ENCODE measurements around the gene CPNE6. TPM values are rescaled to one million over a fixed set of nuclear protein-coding genes. Genes with fewer than 3 reads are reported as not detected.

The CPNE6 gene
- polyA plus RNA-seq, 2 of the 4 experiments (the other 2 are of a cell fraction) = not detected

DNA sequence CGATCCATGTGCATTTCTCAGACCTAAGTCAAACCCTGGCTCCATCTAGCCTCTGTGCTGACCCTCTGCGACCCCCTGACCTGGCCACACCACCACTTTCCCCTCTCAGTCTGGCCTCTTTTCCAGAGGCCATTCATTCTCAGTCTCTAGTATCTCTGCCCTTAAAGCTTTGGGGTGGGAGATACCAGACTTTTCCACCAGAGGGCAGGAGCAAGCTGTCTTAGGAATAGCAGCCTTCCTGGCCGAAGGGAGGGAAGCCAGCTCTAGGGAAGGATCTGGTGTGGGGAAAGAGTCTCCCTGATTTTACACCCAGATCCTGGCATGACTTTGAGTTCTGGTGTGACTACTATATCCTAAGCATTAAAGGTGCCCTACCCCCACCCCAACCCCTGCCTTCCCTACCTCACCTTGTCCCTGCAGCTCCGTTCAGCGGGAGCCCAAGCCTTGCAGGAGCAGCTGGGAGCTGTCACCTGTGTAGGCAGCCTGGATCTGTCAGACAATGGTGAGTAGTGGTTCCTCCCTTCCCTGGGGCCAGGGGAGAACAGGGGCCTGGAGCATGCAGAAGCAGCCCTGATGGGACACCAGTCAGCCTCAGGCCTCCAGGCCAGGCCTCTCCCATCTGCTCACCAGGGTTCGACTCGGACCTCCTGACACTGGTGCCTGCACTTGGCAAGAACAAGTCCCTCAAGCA is 13.0 kb upstream of the CPNE6 start (continued):
- TF ChIP-seq MAZ (IDR thresholded peaks at IDR 0.05; ENCODE audit: borderline replicate concordance, low read depth, low read length) (no peak), ZSCAN20 (CRISPR knock-in tag; IDR thresholded peaks at IDR 0.05) (no peak), EP300 (IDR thresholded peaks at IDR 0.05) (no peak), PHF8 (IDR thresholded peaks at IDR 0.05; ENCODE audit: borderline replicate concordance, low read depth) (no peak), CBX2 (IDR thresholded peaks at IDR 0.05; ENCODE audit: borderline replicate concordance, low read depth) (no peak)

DNA sequence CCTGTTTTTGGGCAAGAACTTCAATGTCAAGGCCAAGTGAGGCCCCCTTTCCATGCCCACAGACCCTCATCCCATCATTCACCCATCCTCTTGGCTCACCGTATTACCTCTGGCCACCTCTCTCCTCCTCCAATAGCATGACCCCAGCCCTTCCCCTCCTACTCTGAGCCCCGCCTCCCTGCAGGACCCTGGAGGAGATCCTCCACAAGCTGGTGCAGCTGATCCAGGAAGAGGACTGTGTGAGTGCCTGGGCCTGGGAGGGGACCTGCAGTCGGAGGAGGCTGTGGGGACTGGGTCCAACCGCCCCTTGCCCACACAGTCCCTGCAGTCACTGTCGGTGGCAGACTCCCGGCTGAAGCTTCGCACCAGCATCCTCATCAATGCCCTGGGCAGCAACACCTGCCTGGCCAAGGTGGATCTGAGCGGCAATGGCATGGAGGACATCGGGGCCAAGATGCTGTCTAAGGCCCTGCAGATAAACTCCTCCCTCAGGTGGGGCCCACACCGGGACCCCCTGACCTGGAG is 12.3 kb upstream of the CPNE6 start:
- CTCF ChIA-PET = interaction anchor here (1.0 to 15.8 kb wide), 16 partner anchors 12 to 129 kb away, joined by 3 to 405 read pairs (median 8); partner anchors contain the start of genes CPNE6, IPO4, IRF9 and PCK2
- no peak for DNase-seq (ENCODE audit: low read depth in 1 of 2, low spot score in 1 of 2)
- Histone ChIP-seq H3K4me1 (no peaks in the 10 kb centered on the region), H3K27ac (no peak overlapping the region), H3K9me3 (no peaks in the 10 kb centered on the region), H3K4me2 (no peak overlapping the region), H3K4me3 (no peak overlapping the region)
- POLR2A ChIA-PET = interaction anchor here (1.2 to 2.0 kb wide), 5 partner anchors 22 to 56 kb away, joined by 4 to 14 read pairs (median 11); partner anchors contain the start of genes DCAF11, NRL and PCK2
- ATAC-seq = peak in 1 of 2 experiments; percentile 34; a peak in 3 of 6 replicates
- TF ChIP-seq RAD21 (conservative IDR thresholded peaks at IDR 0.05 in 1 of 2, IDR thresholded peaks at IDR 0.05 in 1 of 2) (no peak), SREBF2 (IDR thresholded peaks at IDR 0.05) (no peak), ZC3H11A (IDR thresholded peaks at IDR 0.05) (no peak), EHF (CRISPR knock-in tag; IDR thresholded peaks at IDR 0.05) (no peak), ZFP36 (IDR thresholded peaks at IDR 0.05; ENCODE audit: borderline replicate concordance, partially characterized antibody) (no peak), PHF8 (IDR thresholded peaks at IDR 0.05; ENCODE audit: borderline replicate concordance, low read depth) (no peak), POLR2A (IDR thresholded peaks at IDR 0.05; ENCODE audit: low read length) (no peak)
- TF ChIP-seq, protein P1, sequence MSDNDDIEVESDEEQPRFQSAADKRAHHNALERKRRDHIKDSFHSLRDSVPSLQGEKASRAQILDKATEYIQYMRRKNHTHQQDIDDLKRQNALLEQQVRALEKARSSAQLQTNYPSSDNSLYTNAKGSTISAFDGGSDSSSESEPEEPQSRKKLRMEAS (IDR thresholded peaks at IDR 0.05) = no peak
- TF ChIP-seq, protein P2, sequence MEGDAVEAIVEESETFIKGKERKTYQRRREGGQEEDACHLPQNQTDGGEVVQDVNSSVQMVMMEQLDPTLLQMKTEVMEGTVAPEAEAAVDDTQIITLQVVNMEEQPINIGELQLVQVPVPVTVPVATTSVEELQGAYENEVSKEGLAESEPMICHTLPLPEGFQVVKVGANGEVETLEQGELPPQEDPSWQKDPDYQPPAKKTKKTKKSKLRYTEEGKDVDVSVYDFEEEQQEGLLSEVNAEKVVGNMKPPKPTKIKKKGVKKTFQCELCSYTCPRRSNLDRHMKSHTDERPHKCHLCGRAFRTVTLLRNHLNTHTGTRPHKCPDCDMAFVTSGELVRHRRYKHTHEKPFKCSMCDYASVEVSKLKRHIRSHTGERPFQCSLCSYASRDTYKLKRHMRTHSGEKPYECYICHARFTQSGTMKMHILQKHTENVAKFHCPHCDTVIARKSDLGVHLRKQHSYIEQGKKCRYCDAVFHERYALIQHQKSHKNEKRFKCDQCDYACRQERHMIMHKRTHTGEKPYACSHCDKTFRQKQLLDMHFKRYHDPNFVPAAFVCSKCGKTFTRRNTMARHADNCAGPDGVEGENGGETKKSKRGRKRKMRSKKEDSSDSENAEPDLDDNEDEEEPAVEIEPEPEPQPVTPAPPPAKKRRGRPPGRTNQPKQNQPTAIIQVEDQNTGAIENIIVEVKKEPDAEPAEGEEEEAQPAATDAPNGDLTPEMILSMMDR (IDR thresholded peaks at IDR 0.05) = no peak
- 89% methylated on average over 2 of the region's 10 CpGs for WGBS (ENCODE audit: missing lambda C conversion rate)
- FAIRE-seq = no peak

DNA sequence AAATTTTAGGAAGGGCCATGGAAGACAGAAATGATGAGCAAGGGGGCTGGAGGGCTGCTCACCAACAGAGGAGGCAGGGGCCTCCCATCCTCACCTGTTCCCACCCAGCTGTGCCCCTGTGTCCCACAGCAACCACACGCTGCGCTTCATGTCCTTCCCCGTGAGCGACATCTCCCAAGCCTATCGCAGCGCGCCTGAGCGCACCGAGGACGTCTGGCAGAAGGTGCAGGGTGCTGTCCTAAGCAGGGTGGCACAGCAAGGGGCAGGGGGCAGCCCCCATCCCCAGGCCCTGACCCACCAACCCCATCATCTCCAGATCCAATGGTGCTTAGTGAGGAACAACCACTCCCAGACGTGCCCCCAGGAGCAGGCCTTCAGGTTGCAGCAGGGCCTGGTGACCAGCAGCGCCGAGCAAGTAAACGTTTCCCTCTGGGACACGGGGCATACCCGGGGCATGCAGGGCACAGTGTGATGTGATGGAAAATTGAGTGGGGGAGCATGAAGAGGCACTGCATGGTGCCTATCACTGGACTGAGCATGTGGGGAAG is 11.4 kb upstream of the CPNE6 start:
- no peak overlapping the region for H3K4me3 ChIP-seq
- ChIA-PET POLR2A (no interaction called here), CTCF (interaction anchor here (7.0 to 15.8 kb wide), 4 partner anchors 12 to 46 kb away, joined by 101 to 405 read pairs (median 175); partner anchors contain the start of genes CPNE6 and PCK2)
- no peaks in the 10 kb centered on the region for H3K4me1 ChIP-seq
- H3K9me3 ChIP-seq = no peaks in the 10 kb centered on the region
- TF ChIP-seq, protein P3, sequence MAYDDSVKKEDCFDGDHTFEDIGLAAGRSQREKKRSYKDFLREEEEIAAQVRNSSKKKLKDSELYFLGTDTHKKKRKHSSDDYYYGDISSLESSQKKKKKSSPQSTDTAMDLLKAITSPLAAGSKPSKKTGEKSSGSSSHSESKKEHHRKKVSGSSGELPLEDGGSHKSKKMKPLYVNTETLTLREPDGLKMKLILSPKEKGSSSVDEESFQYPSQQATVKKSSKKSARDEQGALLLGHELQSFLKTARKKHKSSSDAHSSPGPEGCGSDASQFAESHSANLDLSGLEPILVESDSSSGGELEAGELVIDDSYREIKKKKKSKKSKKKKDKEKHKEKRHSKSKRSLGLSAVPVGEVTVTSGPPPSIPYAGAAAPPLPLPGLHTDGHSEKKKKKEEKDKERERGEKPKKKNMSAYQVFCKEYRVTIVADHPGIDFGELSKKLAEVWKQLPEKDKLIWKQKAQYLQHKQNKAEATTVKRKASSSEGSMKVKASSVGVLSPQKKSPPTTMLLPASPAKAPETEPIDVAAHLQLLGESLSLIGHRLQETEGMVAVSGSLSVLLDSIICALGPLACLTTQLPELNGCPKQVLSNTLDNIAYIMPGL (CRISPR knock-in tag; IDR thresholded peaks at IDR 0.05; ENCODE audit: borderline replicate concordance) = no peak
- TF ChIP-seq POLR2A (IDR thresholded peaks at IDR 0.05; ENCODE audit: low read length) (no peak), CHD4 (IDR thresholded peaks at IDR 0.05; ENCODE audit: borderline replicate concordance) (no peak), ZC3H11A (IDR thresholded peaks at IDR 0.05) (no peak), NR3C1 (IDR thresholded peaks at IDR 0.05) (no peak), ZFP36 (IDR thresholded peaks at IDR 0.05; ENCODE audit: borderline replicate concordance, partially characterized antibody) (no peak), PHF8 (IDR thresholded peaks at IDR 0.05; ENCODE audit: borderline replicate concordance, low read depth) (no peak), RAD21 (conservative IDR thresholded peaks at IDR 0.05 in 1 of 2, IDR thresholded peaks at IDR 0.05 in 1 of 2) (no peak), MAZ (IDR thresholded peaks at IDR 0.05; ENCODE audit: borderline replicate concordance, low read depth, low read length) (no peak), RARB (CRISPR knock-in tag; IDR thresholded peaks at IDR 0.05) (no peak), JUNB (IDR thresholded peaks at IDR 0.05) (no peak), EHMT2 (IDR thresholded peaks at IDR 0.05; ENCODE audit: low read depth) (no peak), JUN (IDR thresholded peaks at IDR 0.05) (no peak), ESRRA (IDR thresholded peaks at IDR 0.05; ENCODE audit: borderline replicate concordance, low read length) (no peak), SREBF2 (IDR thresholded peaks at IDR 0.05) (no peak), NPAS2 (CRISPR knock-in tag; IDR thresholded peaks at IDR 0.05; ENCODE audit: borderline replicate concordance) (no peak)
- FAIRE-seq (no peak), DNase-seq (ENCODE audit: low read depth in 1 of 2, low spot score in 1 of 2) (no peak), ATAC-seq (no peak)
- no peak overlapping the region for H3K27ac ChIP-seq
- 76% methylated on average over 13 of the region's 16 CpGs for WGBS (ENCODE audit: missing lambda C conversion rate)
- H3K4me2 ChIP-seq = no peak overlapping the region

Measured in A549 (cell line).